ENCODE measurements around the gene RPL29.

Gene RPL29

DNA sequence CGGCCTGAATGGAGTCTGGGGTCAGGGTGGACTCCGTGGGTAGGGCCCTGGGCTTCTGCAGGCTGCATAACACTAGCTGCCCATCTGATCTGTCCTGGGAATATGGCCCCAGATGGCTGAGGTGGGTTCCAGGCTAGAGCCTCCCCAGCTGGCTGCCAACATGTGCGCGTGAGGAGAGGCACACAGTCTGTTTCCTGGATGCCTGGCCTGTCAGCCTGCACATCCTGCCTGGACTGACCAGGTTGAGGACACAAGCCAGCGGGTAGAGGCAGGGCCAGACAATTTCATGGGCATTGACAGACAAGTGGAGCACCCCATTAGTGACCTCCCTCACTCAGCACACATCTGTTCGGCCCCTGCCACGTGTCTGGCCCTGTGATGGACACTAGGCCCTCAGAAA, 29.8 kb upstream of the RPL29 start:
- H3K4me3 ChIP-seq (ENCODE audit: low read length) = no peak overlapping the region
- no peak for DNase-seq (ENCODE audit: low read depth)
- TF ChIP-seq, protein P1, sequence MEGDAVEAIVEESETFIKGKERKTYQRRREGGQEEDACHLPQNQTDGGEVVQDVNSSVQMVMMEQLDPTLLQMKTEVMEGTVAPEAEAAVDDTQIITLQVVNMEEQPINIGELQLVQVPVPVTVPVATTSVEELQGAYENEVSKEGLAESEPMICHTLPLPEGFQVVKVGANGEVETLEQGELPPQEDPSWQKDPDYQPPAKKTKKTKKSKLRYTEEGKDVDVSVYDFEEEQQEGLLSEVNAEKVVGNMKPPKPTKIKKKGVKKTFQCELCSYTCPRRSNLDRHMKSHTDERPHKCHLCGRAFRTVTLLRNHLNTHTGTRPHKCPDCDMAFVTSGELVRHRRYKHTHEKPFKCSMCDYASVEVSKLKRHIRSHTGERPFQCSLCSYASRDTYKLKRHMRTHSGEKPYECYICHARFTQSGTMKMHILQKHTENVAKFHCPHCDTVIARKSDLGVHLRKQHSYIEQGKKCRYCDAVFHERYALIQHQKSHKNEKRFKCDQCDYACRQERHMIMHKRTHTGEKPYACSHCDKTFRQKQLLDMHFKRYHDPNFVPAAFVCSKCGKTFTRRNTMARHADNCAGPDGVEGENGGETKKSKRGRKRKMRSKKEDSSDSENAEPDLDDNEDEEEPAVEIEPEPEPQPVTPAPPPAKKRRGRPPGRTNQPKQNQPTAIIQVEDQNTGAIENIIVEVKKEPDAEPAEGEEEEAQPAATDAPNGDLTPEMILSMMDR (conservative IDR thresholded peaks at IDR 0.05; ENCODE audit: low read length) = no peak

DNA sequence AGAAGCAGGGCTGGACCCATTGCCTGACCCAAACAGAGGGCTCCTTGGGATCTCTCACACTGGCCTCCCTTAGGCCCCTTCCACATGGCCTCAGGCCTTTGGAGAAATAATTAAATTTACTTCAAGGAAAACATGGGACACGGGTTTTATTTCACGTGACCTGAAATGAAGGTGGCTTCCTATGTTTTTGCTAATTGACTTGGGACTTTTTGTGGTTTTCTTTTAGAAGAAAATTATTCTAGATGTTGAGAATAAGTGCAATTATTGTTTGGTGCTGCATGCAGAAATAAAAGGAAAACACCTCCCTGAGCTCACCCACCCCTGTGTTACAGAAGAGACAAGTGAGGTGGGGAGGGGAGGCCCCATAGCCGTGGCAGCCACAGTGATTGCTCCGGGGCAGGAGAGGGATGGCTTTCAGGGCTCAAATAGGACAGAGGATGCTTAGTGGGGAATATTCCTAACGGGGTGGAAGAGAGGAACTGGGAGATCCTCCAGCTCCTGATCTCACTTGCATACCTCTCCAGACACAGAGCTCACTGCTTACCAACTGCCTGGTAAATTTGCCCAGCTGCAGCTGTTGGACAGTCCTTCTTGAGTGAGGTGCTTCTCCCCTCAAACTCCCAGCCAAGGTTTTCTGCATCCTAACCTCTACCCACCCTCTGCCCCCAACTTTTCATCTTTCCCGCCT, 29.2 kb upstream of the RPL29 start:
- DNase-seq (ENCODE audit: low read depth) = no peak
- TF ChIP-seq, protein P1 (conservative IDR thresholded peaks at IDR 0.05; ENCODE audit: low read length) = no peak
- H3K4me3 ChIP-seq (ENCODE audit: low read length) = no peak overlapping the region

- TF ChIP-seq, protein P1 (conservative IDR thresholded peaks at IDR 0.05; ENCODE audit: low read length) = no peak
- no peak for DNase-seq (ENCODE audit: low read depth)
- H3K4me3 ChIP-seq (ENCODE audit: low read length) = no peak overlapping the region
Observed at GRCh38 chr3:52023860-52024764, 28.4 kb upstream of the RPL29 start.

DNA sequence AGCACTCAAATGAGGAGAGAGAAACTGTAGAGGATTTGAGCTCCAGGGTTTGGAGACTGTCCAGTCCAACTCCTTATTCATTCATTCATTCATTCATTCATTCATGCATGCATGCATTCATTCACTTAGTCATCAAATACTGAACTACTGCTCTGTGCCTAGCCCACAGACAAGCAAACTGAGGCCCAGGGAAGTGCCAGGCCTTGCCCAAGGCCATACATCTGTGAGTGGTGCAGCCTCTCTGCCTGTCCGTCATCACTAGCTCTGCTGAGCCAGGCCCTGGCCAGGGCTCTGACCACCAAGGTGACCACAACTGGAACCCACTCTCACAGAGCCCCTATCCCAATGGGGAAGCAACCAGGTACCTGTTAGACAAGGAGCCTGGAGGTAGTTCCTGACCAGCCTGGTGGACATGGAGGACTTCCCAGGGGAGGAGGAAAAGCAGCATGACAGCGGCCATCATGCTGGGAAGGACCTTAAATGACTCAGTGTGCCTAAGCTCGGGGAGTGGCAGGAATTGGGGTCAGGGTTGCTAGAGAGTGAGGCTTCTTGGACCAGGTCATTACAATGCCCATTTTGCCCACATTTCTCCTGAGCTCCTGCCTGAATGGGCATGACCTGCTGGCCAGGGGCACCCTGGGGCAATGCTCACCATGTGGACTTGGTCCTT, 27.5 kb upstream of the RPL29 start:
- no peak overlapping the region for H3K4me3 ChIP-seq (ENCODE audit: low read length)
- DNase-seq (ENCODE audit: low read depth) = no peak
- TF ChIP-seq, protein P1 (conservative IDR thresholded peaks at IDR 0.05; ENCODE audit: low read length) = no peak

DNA sequence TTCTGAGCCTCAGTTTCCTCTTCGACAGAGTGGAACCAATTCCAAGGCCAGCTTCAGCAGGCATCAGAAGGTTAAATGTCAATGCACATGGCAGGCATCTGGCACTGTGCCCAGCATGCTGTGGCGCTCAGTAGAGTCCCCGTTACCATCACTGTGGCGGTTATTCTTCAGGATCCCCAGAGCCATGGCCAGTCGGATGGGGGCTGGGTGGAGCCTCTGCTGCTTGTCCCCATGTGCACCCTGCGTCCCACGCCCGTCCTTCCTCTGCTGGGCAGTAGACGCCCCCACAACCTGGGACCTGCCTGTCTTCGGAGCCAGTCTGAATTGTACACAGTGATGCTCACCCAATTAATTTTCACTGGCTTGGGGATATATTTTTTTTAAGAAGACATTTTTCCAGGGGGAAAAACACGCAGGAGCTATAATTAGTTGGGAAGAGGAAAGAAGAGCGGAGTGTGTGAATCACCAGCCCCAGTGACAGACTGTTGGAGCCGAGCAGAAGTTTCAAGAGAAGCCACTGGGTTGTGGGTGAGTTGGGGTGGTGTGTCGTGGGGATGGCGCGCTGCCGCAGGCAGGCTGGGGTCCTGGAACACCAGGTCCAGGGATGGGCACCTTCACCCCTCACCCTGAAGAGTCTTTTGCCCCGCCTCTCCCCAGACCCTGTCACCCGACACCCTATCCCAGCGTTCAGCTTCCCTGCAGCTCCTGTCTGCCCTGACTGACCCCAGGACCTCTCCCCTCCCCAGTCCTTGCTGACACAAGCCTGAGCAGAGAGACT, 26.8 kb upstream of the RPL29 start:
- no peak for DNase-seq (ENCODE audit: low read depth)
- no peak overlapping the region for H3K4me3 ChIP-seq (ENCODE audit: low read length)

More for the DNA sequence above, 26.8 kb upstream of the RPL29 start:
- TF ChIP-seq, protein P1 (conservative IDR thresholded peaks at IDR 0.05; ENCODE audit: low read length) = no peak

Measured in AG10803 (cell line).